ENCODE data around the gene SLCO1B1.
"Not testable (repeated sequence)": the region's sequence is repeated elsewhere in the genome, so short reads cannot be mapped to it uniquely, and the experiment has no call there.

SLCO1B1 gene

GRCh38 chr12:21169878-21170472, 39.0 kb downstream of the SLCO1B1 start:
- no peak overlapping the region for H3K27ac Mint-ChIP-seq
- no peaks in the 10 kb centered on the region for H3K36me3 Mint-ChIP-seq (ENCODE audit: low read depth)
- H3K4me1 Mint-ChIP-seq (ENCODE audit: low read depth) = no peaks in the 10 kb centered on the region
- H3K27me3 Mint-ChIP-seq (ENCODE audit: low read depth) = no peaks in the 10 kb centered on the region
- no peak overlapping the region for H3K4me3 Mint-ChIP-seq
- no peaks in the 10 kb centered on the region for H3K9me3 Mint-ChIP-seq

GRCh38 chr12:21172079-21172478, 41.1 kb downstream of the SLCO1B1 start:
- H3K27ac Mint-ChIP-seq = no peak overlapping the region
- no peak overlapping the region for H3K4me3 Mint-ChIP-seq
- no peaks in the 10 kb centered on the region for H3K36me3 Mint-ChIP-seq (ENCODE audit: low read depth)
- H3K9me3 Mint-ChIP-seq = no peaks in the 10 kb centered on the region
- H3K4me1 Mint-ChIP-seq (ENCODE audit: low read depth) = no peaks in the 10 kb centered on the region
- H3K27me3 Mint-ChIP-seq (ENCODE audit: low read depth) = no peaks in the 10 kb centered on the region

- Mint-ChIP-seq H3K36me3 (ENCODE audit: low read depth) (no peaks in the 10 kb centered on the region), H3K9me3 (no peaks in the 10 kb centered on the region), H3K27ac (no peak overlapping the region), H3K4me3 (no peak overlapping the region), H3K27me3 (ENCODE audit: low read depth) (no peaks in the 10 kb centered on the region), H3K4me1 (ENCODE audit: low read depth) (no peaks in the 10 kb centered on the region)
Measured at GRCh38 chr12:21183721-21184275, 52.8 kb downstream of the SLCO1B1 start.

GRCh38 chr12:21190016-21190415, 59.0 kb downstream of the SLCO1B1 start:
- Mint-ChIP-seq H3K27me3 (ENCODE audit: low read depth) (no peaks in the 10 kb centered on the region), H3K4me3 (no peak overlapping the region), H3K36me3 (ENCODE audit: low read depth) (no peaks in the 10 kb centered on the region), H3K27ac (no peak overlapping the region), H3K9me3 (no peaks in the 10 kb centered on the region), H3K4me1 (ENCODE audit: low read depth) (no peaks in the 10 kb centered on the region)

- not testable (repeated sequence) for H3K4me1 Mint-ChIP-seq (ENCODE audit: low read depth); H3K4me3 Mint-ChIP-seq; H3K27ac Mint-ChIP-seq; H3K36me3 Mint-ChIP-seq (ENCODE audit: low read depth); H3K27me3 Mint-ChIP-seq (ENCODE audit: low read depth); H3K9me3 Mint-ChIP-seq
Measured at GRCh38 chr12:21214433-21214832, 83.4 kb downstream of the SLCO1B1 start.

- no peaks in the 10 kb centered on the region for H3K4me1 Mint-ChIP-seq (ENCODE audit: low read depth)
Measured at GRCh38 chr12:21219206-21219605, 88.2 kb downstream of the SLCO1B1 start.

GRCh38 chr12:21220266-21220665, 89.3 kb downstream of the SLCO1B1 start:
- Mint-ChIP-seq H3K9me3 (no peaks in the 10 kb centered on the region), H3K27ac (no peak overlapping the region), H3K4me1 (ENCODE audit: low read depth) (no peaks in the 10 kb centered on the region), H3K27me3 (ENCODE audit: low read depth) (no peaks in the 10 kb centered on the region), H3K4me3 (no peak overlapping the region), H3K36me3 (ENCODE audit: low read depth) (no peaks in the 10 kb centered on the region)

More at GRCh38 chr12:21219206-21219605, 88.2 kb downstream of the SLCO1B1 start:
- Mint-ChIP-seq H3K4me3 (no peak overlapping the region), H3K36me3 (ENCODE audit: low read depth) (no peaks in the 10 kb centered on the region), H3K9me3 (no peaks in the 10 kb centered on the region), H3K27ac (no peak overlapping the region), H3K27me3 (ENCODE audit: low read depth) (no peaks in the 10 kb centered on the region)

GRCh38 chr12:21221072-21221471, 90.1 kb downstream of the SLCO1B1 start:
- H3K36me3 Mint-ChIP-seq (ENCODE audit: low read depth) = no peaks in the 10 kb centered on the region
- no peak overlapping the region for H3K4me3 Mint-ChIP-seq
- no peak overlapping the region for H3K27ac Mint-ChIP-seq
- H3K27me3 Mint-ChIP-seq (ENCODE audit: low read depth) = no peaks in the 10 kb centered on the region
- no peaks in the 10 kb centered on the region for H3K9me3 Mint-ChIP-seq
- H3K4me1 Mint-ChIP-seq (ENCODE audit: low read depth) = no peaks in the 10 kb centered on the region

GRCh38 chr12:21221778-21222177, 90.8 kb downstream of the SLCO1B1 start:
- Mint-ChIP-seq H3K36me3 (ENCODE audit: low read depth) (no peaks in the 10 kb centered on the region), H3K27me3 (ENCODE audit: low read depth) (no peaks in the 10 kb centered on the region), H3K27ac (no peak overlapping the region), H3K4me3 (no peak overlapping the region), H3K9me3 (no peaks in the 10 kb centered on the region), H3K4me1 (ENCODE audit: low read depth) (no peaks in the 10 kb centered on the region)

GRCh38 chr12:21223930-21224329, 92.9 kb downstream of the SLCO1B1 start:
- H3K27me3 Mint-ChIP-seq (ENCODE audit: low read depth) = no peaks in the 10 kb centered on the region
- H3K36me3 Mint-ChIP-seq (ENCODE audit: low read depth) = no peaks in the 10 kb centered on the region
- no peaks in the 10 kb centered on the region for H3K9me3 Mint-ChIP-seq
- no peaks in the 10 kb centered on the region for H3K4me1 Mint-ChIP-seq (ENCODE audit: low read depth)
- no peak overlapping the region for H3K4me3 Mint-ChIP-seq
- H3K27ac Mint-ChIP-seq = no peak overlapping the region

GRCh38 chr12:21234395-21234794, 103.4 kb downstream of the SLCO1B1 start:
- Mint-ChIP-seq H3K27me3 (ENCODE audit: low read depth) (no peaks in the 10 kb centered on the region), H3K4me1 (ENCODE audit: low read depth) (no peaks in the 10 kb centered on the region), H3K27ac (no peak overlapping the region), H3K36me3 (ENCODE audit: low read depth) (no peaks in the 10 kb centered on the region), H3K4me3 (no peak overlapping the region), H3K9me3 (peaks cover 4% of the 10 kb centered on the region)

- H3K4me3 Mint-ChIP-seq = no peak overlapping the region
- no peaks in the 10 kb centered on the region for H3K27me3 Mint-ChIP-seq (ENCODE audit: low read depth)
- H3K9me3 Mint-ChIP-seq = no peaks in the 10 kb centered on the region
- no peak overlapping the region for H3K27ac Mint-ChIP-seq
- no peaks in the 10 kb centered on the region for H3K4me1 Mint-ChIP-seq (ENCODE audit: low read depth)
- no peaks in the 10 kb centered on the region for H3K36me3 Mint-ChIP-seq (ENCODE audit: low read depth)
Measured at GRCh38 chr12:21239866-21240265, 108.9 kb downstream of the SLCO1B1 start.

GRCh38 chr12:21248679-21249078, 117.7 kb downstream of the SLCO1B1 start:
- no peak overlapping the region for H3K27ac Mint-ChIP-seq
- no peaks in the 10 kb centered on the region for H3K27me3 Mint-ChIP-seq (ENCODE audit: low read depth)
- H3K4me1 Mint-ChIP-seq (ENCODE audit: low read depth) = no peaks in the 10 kb centered on the region
- no peaks in the 10 kb centered on the region for H3K36me3 Mint-ChIP-seq (ENCODE audit: low read depth)
- no peak overlapping the region for H3K4me3 Mint-ChIP-seq
- H3K9me3 Mint-ChIP-seq = no peaks in the 10 kb centered on the region

- no peaks in the 10 kb centered on the region for H3K36me3 Mint-ChIP-seq (ENCODE audit: low read depth)
- H3K27ac Mint-ChIP-seq = no peak overlapping the region
- no peak overlapping the region for H3K4me3 Mint-ChIP-seq
- no peaks in the 10 kb centered on the region for H3K27me3 Mint-ChIP-seq (ENCODE audit: low read depth)
- H3K4me1 Mint-ChIP-seq (ENCODE audit: low read depth) = no peaks in the 10 kb centered on the region
- H3K9me3 Mint-ChIP-seq = no peaks in the 10 kb centered on the region
Measured at GRCh38 chr12:21252070-21252469, 121.1 kb downstream of the SLCO1B1 start.

GRCh38 chr12:21257172-21257571, 126.2 kb downstream of the SLCO1B1 start:
- no peaks in the 10 kb centered on the region for H3K4me1 Mint-ChIP-seq (ENCODE audit: low read depth)
- H3K9me3 Mint-ChIP-seq = no peaks in the 10 kb centered on the region
- no peak overlapping the region for H3K27ac Mint-ChIP-seq
- no peaks in the 10 kb centered on the region for H3K36me3 Mint-ChIP-seq (ENCODE audit: low read depth)
- no peak overlapping the region for H3K4me3 Mint-ChIP-seq
- H3K27me3 Mint-ChIP-seq (ENCODE audit: low read depth) = no peaks in the 10 kb centered on the region

GRCh38 chr12:21264232-21264631, 133.2 kb downstream of the SLCO1B1 start:
- Mint-ChIP-seq H3K27ac (no peak overlapping the region), H3K4me1 (ENCODE audit: low read depth) (no peaks in the 10 kb centered on the region), H3K36me3 (ENCODE audit: low read depth) (no peaks in the 10 kb centered on the region), H3K4me3 (no peak overlapping the region), H3K9me3 (no peaks in the 10 kb centered on the region), H3K27me3 (ENCODE audit: low read depth) (no peaks in the 10 kb centered on the region)

All from T-helper 1 cell treated with Interleukin-12 subunit alpha and Interleukin-12 subunit beta and Interleukin-4 antibody, amounts not matched to agents 30 μg/mL and 1 μg/mL, for 36 hours (primary cell).